ENCODE measurements around the gene MOV10L1.
"Not testable (repeated sequence)": the region's sequence is repeated elsewhere in the genome, so short reads cannot be mapped to it uniquely, and the experiment has no call there.

The MOV10L1 gene

DNA sequence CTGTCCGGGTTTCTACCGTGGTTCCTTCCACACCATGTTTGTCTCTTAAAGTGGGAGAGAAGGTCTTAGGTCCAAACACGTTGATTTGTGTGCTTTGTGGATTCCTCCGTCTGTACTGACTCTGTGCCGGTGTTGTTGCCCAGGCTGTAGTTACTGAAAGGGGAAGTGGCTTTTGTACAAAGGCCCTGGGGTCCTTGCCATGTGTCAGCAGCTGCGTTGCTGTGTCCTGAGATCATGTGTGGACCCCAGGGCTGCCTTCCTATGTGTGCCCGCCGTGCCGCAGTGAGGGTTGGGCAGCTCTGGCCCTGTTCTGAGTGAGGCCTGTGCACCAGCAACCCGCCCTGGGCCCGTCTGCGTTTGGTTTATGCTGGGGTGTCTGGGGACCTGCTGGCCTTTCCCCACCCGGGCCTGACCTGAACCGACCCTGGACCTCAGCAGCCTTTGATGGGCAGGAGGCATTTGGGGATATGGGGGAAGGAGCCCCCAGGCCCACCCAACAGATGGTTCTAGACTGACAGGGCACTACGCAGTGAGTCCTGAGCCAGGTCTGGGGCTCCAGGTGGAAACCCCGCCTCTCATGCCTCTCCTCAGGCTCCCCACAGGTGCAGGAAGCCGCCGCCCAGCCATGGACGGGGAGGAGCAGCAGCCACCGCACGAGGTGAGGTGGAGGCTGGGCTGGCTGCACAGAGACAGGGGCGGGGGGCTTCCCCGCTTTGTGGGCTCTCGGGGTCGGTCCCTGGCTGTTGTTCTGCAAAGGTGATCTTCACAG is 102.8 kb downstream of the MOV10L1 start:
- no peak for DNase-seq

DNA sequence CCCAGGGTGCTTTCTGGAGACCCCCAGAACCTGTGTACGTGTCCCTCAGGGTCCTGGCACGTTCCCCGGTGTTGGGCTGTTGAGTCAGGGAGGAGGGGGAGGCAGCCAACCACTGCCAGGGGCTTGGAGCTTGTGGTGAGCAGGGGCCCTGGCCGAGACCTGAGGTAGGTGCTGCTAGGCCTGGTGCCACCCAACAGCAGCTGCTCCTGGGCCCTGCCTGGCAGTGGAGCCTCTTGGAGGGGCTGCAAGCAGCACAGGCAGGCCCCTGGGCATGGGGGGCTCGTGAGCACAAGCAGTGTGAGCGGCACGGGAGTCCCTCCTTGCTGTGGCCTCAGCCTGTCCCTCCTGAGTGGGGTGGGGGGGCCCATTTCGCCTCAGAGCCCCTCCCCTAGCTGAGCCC is 103.8 kb downstream of the MOV10L1 start:
- no peak for DNase-seq

DNA sequence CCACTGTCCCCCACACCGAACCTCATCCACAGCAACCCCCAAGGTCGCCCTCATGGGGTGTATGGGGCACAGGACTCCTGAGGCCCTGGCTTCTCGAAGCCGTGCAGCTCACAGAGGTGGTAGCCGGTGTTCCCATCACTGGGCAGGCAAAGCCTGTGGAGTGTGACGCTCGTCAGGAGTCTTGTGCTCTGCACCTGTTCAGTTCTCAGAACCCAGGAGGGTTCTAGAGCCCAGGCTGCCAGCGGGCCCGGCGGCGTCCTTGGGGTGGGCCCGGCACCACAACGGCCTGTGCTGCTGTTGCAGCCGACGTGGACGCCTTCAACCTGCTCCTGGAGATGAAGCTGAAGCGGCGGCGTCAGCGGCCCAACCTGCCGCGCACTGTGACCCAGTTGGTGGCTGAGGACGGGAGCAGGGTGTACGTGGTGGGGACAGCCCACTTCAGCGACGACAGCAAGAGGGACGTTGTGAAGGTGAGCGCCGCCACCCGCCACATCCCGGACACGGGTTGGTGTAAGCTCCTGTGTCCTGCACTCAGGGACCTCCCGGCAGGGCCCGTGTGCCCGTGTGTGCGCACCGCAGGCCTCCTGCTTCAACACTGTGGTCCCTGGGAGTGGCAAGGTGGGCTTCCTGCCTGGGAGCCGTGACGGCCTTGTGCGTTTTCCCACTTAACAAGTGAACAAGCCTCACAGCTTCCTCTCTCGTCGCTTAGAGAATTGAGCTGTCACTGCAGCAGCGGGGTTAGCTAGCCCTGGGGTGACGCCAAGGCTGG is 104.4 kb downstream of the MOV10L1 start:
- DNase-seq, result no peak

DNA sequence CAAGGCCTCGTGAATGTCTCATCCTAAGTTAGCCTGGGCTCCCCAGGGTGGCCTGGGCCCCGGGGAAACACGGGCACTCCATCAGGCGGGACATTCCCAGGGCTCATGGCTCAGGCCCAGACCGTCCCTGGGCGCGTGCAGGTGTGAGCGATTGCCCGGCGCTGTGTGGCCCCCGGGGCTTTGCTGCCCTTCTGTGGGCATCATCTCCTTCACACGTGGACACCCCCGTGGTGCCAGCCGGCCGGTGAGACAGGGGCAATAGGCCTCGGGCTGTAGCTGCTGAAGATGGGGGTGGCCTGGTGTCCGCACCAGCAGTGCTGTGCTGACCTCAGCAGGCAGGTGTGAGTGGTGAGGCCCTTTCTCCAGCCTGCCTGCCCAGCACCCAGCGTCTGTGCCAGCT is 106.5 kb downstream of the MOV10L1 start:
- DNase-seq, result no peak

DNA sequence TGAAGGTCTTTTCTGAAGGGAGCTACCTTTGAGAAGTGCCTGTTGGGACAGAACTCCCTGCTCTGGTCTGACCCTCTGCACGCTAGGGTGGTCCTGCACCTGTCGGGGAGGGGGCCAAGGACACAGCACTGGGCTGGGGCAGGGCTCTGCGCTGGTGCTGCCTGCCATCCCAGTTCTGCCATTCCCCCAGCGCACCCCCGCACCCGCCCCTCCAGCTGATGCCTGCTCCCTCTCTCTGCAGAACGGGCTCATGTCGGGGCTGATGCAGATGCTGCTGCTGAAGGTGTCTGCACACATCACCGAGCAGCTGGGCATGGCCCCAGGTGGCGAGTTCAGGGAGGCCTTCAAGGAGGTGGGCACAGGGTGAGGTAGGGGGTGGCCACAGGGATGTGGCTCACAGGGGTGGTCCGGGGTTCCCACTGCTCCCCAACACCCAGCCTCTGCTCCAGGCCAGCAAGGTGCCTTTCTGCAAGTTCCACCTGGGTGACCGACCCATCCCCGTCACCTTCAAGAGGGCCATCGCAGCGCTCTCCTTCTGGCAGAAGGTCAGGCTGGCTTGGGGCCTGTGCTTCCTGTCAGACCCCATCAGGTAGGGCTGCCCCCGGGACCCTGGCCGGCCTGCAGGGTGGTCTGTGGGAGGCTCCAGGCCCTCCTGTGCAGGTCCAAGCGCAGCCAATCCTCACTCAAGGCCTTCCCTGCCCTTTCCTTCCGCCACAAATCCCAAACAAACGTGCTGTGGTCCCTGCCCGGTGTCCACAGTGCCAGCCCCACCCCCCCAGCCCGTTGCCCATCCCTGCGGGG is 107.4 kb downstream of the MOV10L1 start:
- no peak for DNase-seq

DNA sequence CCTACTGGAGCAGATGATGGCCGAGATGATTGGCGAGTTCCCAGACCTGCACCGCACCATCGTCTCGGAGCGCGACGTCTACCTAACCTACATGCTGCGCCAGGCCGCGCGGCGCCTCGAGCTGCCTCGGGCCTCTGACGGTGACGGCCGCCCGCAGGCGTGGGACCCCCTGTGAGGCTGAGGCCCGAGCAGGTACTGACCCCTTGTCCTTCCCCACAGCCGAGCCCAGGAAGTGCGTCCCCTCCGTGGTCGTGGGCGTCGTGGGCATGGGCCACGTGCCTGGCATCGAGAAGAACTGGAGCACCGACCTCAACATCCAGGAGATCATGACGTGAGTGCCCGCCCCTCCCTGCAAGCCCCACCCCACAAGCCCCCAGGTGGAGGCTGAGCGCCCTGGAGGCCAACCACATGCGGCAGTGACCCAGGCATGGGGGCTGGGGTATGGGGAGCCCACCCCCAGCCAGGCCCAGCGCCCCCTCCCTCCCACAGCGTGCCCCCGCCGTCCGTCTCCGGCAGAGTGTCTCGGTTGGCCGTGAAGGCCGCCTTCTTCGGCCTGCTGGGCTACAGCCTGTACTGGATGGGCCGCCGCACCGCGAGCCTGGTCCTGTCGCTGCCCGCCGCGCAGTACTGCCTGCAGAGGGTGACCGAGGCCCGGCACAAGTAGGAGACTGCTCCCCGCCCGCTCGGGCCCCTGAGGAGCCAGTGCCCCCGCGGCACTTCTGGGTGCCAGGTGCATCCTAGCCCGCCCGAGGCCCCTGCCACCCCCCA is 108.2 kb downstream of the MOV10L1 start:
- DNase-seq, result no peak

DNA sequence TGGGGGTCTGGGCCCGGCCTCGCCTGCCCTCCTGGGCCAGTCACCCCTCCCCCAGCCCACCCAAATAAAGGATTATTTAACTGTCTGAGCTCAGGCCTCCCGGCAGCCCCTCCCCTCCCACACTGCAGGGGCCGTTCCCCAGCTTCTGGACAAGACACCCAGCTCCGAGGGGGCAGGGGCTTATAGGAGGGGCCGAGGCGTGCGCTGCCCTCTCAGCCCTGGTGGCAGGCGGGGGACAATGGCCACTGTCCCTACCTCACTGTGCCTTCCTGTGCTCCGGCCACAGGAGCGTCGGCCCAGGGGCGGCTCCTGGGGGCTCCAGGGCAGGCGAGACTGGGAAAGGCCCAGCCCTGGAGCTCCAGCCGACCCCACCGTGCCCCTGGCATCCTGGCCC is 108.8 kb downstream of the MOV10L1 start:
- DNase-seq, result no peak

DNA sequence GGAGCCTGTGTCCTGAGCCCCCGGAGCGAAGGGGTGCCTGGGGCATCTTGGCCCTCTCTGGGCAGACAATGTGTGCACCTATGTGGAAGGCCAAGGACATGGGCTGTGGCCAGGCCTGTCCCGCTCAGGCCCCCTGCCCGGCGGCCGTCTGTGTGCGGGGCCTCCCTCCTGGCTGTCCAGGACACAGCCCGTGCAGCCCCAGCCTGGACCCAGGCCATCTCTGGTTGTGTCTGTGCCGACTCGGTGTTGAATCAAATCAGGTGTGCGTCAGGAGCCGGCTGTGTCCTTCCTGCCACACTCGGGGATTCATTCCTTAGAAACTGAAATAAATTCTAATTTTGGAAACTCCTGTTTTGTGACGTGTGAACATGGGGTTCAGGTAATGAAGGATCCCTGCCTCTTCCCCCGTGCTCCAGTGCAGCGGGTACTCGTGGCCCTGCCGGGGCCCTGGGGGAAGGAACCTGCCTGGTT is 109.5 kb downstream of the MOV10L1 start:
- DNase-seq, result no peak

DNA sequence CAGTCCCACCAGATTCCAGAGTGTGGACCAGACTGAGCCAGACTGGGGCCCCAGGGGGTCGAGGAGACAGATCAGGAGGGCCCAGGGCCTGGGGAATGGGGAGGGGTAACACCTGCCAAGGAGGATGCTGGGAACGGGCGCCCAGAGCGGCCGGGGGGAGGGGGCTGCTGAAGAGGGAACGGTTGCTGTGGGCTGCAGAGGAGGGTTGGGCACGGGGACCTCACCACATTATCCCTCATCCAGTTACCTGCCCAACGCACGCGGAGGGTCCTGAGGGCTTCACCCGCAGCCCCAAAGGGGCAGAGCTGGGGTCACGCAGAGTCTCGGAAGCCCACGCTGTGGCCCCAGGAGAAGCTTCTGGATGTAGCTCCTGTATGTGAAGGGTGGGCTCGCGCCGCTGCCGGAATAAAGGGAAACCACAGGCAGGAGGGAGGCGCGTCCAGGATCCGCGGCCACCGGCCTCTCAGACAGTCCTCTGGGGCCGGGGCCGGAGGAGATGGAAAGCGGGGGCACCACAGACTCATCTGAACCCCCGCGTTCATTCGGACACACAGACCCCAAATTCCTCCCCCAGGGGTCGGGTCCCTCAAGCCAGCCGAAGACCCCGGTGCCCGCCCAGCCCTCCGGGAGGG is 110.1 kb downstream of the MOV10L1 start:
- no peak for DNase-seq

DNA sequence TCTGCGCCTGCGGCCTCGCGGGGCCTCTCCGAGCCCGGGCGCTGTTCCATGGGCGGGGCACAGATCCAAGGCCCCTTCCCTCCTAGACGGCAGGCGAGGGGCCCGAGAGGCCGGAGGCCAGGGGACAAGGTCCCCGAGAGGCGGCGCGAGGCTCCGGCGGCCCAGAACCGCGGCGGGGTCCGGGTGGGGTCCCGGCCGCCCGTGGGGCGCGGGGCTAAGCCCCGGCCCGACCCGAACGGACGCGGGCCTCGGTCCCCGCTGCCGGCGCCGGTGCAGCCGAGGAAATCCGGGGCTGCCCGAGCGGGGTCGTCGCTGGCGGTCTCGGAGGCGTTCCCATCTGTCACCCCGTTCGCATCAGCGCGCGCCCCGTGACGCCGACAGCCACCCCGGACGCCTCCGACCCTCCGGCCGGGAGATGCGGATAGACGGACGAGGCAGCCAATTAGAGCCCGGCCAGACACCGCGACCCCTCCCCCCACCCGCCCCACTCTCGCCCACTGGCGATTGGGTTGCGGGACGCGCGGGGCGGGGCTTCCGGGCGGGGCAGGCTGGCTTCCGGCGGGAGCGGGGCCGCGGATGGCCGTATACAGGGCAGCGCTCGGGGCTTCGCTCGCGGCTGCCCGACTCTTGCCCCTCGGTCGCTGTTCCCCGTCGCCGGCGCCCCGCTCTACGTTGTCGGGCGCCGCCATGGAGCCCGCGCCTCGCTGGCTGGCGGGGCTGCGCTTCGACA is 110.8 kb downstream of the MOV10L1 start, which contains the start of gene SELENOO:
Gene SELENOO (plus strand): TSS at position 551 of the 730 bp plus-strand sequence. CDS start 26 bp downstream, at position 577.
- peak; percentile 46 for DNase-seq

DNA sequence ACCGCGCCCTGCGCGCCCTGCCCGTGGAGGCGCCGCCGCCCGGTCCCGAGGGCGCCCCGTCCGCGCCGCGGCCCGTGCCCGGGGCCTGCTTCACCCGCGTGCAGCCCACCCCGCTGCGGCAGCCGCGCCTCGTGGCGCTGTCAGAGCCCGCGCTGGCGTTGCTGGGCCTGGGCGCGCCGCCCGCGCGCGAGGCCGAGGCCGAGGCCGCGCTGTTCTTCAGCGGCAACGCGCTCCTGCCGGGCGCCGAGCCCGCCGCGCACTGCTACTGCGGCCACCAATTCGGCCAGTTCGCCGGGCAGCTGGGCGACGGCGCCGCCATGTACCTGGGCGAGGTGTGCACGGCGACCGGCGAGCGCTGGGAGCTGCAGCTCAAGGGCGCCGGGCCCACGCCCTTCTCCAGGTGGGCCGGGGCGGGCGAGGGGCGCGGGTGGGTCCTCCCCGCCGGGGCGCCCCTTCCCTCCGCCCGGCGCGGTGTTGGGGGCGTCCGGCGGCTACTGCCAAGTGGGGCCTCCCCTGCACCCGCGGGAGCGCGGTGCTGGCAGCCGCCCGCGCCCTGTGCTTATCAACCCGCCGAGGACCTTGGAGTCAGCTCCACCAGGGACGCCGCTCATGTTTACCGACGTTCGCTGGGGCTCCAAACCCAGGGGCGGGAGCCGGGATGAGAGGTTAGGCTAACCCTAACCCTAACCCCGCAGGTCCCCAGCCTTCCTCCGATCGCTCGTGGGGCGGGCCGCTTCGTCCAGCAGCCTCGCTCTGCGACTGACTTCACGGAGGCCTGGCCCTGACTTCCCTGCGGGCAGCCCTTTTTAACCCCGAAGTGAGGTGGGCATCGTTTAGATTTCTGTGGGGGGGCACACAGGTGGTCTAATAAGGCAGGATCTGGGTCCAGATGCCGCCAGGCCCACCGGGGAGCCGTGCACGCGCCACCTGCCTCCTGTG is 111.7 kb downstream of the MOV10L1 start:
- DNase-seq, result no peak

DNA sequence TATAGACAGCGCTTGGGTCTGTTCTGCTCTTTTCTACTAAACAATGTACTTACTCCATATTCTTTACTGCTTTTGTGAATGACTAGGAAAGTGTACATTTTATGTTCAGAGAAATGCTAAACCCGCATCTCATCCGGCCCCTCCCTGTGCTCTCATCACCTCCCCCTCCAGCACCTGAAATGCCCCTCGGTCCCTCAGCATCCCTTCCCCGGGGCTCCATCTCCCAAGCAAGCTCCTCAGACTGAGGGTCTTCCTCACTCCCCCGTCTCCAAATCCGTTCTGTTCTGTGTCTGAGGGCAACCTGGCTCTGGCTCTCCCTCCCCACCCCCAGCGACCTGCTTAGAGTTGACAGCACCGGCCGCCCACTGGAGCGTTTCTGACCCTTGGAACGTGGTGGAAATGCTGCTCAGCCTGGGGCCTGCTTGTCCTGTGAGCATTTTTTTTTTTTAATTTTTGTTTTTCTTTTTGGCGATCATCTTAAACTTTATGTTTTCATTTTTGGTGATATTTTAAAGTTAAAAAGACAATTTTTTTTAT is 112.4 kb downstream of the MOV10L1 start:
- no peak for DNase-seq

DNA sequence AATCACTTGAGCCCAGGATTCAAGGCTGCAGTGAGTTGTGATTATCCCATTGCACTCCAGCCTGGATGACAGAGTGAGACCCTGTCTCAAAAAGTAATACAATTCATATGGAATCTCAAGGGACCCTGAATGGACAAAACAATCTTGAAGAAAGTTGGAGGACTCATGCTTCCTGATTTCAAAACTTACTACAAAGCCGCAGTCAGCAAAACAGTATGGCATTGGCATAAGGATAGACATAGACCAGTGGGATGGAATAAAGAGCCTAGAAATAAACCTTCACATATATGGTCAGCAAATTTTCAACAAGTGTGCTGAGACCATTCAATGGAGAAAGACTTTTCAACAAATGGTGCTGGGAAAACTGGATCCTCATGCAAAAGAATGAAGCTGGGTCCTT is 113.5 kb downstream of the MOV10L1 start:
- no peak for DNase-seq

DNA sequence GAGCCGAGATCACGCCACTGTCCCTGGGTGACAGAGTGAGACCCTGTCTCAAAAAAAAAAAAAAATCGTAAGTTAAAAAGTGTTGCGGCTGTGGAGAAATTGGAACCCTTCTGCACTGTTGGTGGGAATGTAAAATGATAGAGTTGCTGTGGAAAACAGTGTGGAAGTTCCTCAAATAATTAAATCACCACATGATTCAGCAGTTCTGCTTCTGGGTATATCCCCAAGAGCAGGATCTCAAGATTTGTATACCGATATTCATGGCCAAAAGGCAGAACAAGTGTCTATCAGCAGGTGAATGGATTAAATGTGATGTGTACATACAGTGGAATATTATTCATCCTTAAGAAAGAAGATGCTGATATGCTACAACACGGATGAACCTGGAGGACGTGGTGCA is 114.8 kb downstream of the MOV10L1 start:
- DNase-seq, result no peak

DNA sequence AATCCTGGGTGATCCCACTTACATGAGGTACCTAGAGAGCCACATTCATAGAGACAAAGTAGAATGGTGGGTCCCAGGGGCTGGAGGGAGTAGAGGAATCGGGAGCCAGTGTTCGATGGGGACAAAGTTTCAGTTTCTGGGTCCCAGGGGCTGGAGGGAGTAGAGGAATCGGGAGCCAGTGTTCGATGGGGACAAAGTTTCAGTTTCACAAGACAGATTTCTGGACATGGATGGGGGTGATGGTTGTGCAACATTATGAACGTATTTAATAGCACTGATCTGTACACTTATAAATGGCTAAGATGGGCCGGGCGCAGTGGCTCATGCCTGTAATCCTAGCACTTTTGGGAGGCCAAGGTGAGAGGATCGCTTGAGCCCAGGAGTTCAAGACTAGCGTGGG is 115.2 kb downstream of the MOV10L1 start:
- DNase-seq, result not testable (repeated sequence)

DNA sequence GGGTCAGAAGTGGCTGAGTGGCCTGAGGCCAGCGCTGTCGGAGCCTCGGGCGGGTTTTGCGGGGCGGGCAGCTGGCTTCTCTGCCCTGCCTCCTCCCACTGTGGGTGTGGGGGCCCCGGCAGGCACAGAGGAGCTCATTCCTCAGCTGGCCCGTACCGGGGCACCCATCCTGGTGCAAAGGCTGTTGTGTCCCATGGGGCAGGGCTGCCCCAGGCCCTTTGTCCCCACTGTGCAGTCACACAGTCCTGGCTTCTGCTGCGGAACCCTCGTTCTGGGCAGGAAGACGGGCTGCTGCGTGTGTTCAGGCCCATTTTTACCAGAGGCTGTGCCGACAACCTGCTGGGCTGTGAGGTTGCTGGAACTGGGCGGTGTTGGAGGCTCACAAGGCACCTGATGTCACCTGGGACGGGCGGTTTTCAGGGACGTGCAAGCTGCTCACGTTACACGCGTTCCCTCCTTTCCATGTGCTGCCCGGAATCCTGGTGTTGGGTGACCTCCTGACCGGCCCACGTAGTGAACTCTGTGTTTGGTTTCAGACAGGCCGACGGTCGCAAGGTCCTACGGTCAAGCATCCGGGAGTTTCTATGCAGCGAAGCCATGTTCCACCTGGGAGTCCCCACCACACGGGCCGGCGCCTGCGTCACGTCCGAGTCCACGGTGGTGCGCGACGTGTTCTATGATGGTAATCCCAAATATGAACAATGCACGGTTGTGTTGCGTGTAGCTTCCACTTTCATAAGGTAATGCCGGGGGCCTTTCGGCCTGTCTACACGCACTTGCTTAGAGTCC is 116.2 kb downstream of the MOV10L1 start:
- no peak for DNase-seq

DNA sequence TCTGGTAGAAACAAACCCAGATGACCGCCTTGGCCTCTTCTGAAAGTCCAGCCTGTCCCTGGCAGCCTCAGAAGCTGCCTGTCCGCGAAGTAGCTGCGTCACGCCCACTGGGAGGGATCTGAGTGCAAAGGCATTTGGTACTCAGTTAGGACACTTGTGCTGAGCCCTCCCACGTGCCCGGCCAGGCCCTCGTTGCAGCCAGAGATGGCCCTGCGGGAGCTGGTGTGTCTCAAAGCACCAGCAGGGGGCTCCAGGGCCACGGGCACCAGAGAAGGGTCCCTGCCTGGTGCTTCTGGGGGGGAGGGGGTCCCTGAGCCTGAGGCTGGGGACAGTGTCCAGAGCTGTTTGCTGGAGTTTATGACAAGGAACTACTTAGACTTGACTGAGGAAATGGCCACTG is 116.8 kb downstream of the MOV10L1 start:
- DNase-seq, result no peak

DNA sequence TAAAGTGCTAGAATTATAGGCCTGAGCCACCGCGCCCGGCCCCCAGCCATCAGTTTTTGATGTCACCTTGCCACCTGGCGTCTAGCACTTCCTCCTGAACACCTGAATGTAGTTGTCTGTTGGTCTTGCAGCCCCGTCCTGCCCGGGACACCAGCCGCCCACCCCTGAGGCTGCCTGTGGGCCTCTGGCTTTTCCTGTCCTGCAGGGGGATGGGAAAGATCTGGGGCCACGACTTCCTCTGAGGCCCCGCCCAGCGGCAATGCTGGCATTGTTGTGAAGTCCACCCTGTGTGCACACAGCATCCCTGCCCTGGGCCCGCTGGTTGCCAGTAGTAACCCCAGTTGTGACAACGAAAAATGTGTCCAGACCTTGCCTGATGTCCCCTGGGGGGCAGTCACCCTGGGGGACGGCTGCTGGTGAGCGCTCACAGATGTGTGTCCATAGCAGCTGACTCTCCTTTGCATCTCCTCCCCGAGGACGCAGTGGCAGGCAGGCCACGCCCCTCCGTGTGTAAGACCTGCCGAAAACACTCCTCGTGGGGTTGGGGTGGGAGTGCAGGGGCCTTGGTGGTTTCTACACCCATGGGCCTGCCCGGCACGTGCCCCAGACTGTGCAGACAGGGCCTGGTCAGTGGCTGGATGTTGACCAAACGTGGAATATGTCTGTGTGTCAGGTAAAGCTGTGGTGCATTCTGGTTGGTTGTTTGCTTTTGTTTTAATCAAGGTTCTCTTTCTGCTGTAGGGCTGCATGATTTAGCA is 117.8 kb downstream of the MOV10L1 start:
- DNase-seq, result no peak

Data from NCI-H774 (cell line).